ENCODE results near the gene GPR153. TPM values are rescaled to one million over a fixed set of nuclear protein-coding genes. Genes with fewer than 3 reads are reported as not detected.
"Not testable (repeated sequence)": the region's sequence is repeated elsewhere in the genome, so short reads cannot be mapped to it uniquely, and the experiment has no call there.

Gene GPR153
- total RNA-seq, 1 experiment from 2014 or later, result 6.1 TPM

- TF ChIP-seq ATF3 (IDR thresholded peaks at IDR 0.05) (no peak), FOSL1 (IDR thresholded peaks at IDR 0.05; ENCODE audit: low read depth) (peak; percentile 88)
These were observed 40.7 kb downstream of the GPR153 start (continued) for GRCh38 chr1:6220236-6220635.

- Histone ChIP-seq H3K9ac (ENCODE audit: low read length) (peak overlapping the region; percentile 67), H3K36me3 (ENCODE audit: control insufficient read depth in 1 of 2, insufficient read depth in 2 of 2, low read length in 2 of 2) (peaks cover 4 to 35% of the 10 kb centered on the region in 2 experiments; a peak in 2 of 4 replicates), H3K27ac (ENCODE audit: low read depth, low read length) (peak overlapping the region; percentile 89), H3K4me3 (replicated peaks in 1 of 2; ENCODE audit: low read depth in 1 of 2, low read length in 2 of 2) (peak overlapping the region in 1 of 2 experiments; percentile 34; a peak in 1 of 4 replicates), H3K4me1 (ENCODE audit: control insufficient read depth in 1 of 2, insufficient read depth in 2 of 2, low read length in 2 of 2) (peaks cover 60 to 68% of the 10 kb centered on the region in 2 experiments), H3K4me2 (ENCODE audit: low read length) (peak overlapping the region; percentile 80), H3K79me2 (ENCODE audit: insufficient read depth, low read length) (peaks cover 23% of the 10 kb centered on the region; the same call in 1 of the 2 replicates)
- intact Hi-C loops (cut with micrococcal nuclease); H3K27me3 ChIP-seq (ENCODE audit: insufficient read depth, low read length); RAD21 ChIA-PET (ENCODE audit: low non-redundant PET in 1 of 2, low total read pairs in 2 of 2, uncharacterized antibody in 2 of 2, unreplicated experiment in 2 of 2); H3K9me3 ChIP-seq (ENCODE audit: control insufficient read depth in 1 of 2, insufficient read depth in 1 of 2, low read depth in 1 of 2, low read length in 2 of 2); BruUV-seq (replicated peaks); H3K9me2 ChIP-seq (ENCODE audit: insufficient read depth); H2AFZ ChIP-seq (ENCODE audit: low read depth, low read length, poor library complexity, severe bottlenecking); H4K20me1 ChIP-seq (ENCODE audit: insufficient read depth); DNase-seq (ENCODE audit: low read depth, low spot score): not testable (repeated sequence)
- POLR2A ChIA-PET, result interaction anchor here (1.4 to 1.6 kb wide), 2 partner anchors 12 to 15 kb away, joined by 3 to 11 read pairs; no protein-coding TSS in a partner anchor
- CTCF ChIA-PET, result interaction anchor here (6.5 kb wide), 1 partner anchor 14 kb away, joined by 44 read pairs; the partner anchor contains the start of gene RNF207
- peak; percentile 35 for ATAC-seq
These were observed 41.3 kb downstream of the GPR153 start for GRCh38 chr1:6219641-6220040.

DNA sequence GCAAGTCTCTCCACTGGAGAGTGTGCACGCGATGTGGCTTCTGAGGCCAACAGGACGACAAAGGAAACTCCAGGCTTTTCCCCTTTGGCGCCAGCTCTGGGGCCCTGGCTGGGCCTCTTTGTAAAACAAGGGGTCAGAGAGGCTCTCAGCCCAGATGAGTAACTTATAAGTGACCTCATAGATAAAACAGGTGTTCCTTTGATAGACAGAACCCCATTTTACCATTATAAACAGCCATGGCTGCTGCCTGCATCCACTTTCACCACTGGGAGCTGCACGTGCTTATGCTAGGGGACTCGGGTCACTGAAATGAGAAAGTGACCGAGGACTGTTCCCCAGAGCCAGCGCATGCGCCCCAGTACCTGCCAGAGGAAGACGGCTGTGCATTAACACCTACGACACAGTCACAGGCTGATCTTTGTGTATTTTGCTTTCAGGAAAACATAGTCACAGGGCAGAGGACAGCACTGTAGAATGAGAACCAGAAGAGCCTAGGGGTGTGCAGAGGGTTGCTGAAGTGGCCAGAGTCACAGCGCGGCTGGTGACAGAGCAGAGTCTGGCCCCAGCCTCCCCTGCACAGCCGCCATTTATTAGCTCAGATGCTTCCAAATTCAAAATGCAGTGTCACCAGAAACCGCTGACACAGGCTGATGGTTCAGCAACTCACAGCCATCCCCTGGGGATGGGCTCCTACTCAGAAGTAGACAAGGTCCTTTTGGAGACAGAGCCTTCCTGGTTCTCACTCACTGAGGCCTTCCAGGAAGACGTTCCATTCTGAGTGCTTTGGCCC is 42.3 kb downstream of the GPR153 start:
- Histone ChIP-seq H3K4me2 (ENCODE audit: low read length) (peak overlapping the region; percentile 80), H3K4me3 (replicated peaks in 1 of 2; ENCODE audit: low read depth in 1 of 2, low read length in 2 of 2) (no peak overlapping the region; a peak in 1 of 4 replicates), H3K9ac (ENCODE audit: low read length) (peak overlapping the region; percentile 67; the same call in 1 of the 2 replicates), H3K27me3 (ENCODE audit: insufficient read depth, low read length) (no peaks in the 10 kb centered on the region), H4K20me1 (ENCODE audit: insufficient read depth) (no peaks in the 10 kb centered on the region; the same call in 1 of the 2 replicates), H3K36me3 (ENCODE audit: control insufficient read depth in 1 of 2, insufficient read depth in 2 of 2, low read length in 2 of 2) (peaks cover 2 to 27% of the 10 kb centered on the region in 2 experiments; a peak in 2 of 4 replicates), H2AFZ (ENCODE audit: low read depth, low read length, poor library complexity, severe bottlenecking) (no peak overlapping the region), H3K9me2 (ENCODE audit: insufficient read depth) (no peaks in the 10 kb centered on the region), H3K9me3 (ENCODE audit: control insufficient read depth in 1 of 2, insufficient read depth in 1 of 2, low read depth in 1 of 2, low read length in 2 of 2) (no peaks in the 10 kb centered on the region), H3K27ac (ENCODE audit: low read depth, low read length) (peak overlapping the region; percentile 89), H3K4me1 (ENCODE audit: control insufficient read depth in 1 of 2, insufficient read depth in 2 of 2, low read length in 2 of 2) (peaks cover 49 to 58% of the 10 kb centered on the region in 2 experiments), H3K79me2 (ENCODE audit: insufficient read depth, low read length) (peaks cover 12% of the 10 kb centered on the region; the same call in 1 of the 2 replicates)
- intact Hi-C loops (cut with micrococcal nuclease), result no loop called here
- ChIA-PET RAD21 (ENCODE audit: low non-redundant PET in 1 of 2, low total read pairs in 2 of 2, uncharacterized antibody in 2 of 2, unreplicated experiment in 2 of 2) (no interaction called here), CTCF (interaction anchor here (6.5 kb wide), 1 partner anchor 13 kb away, joined by 44 read pairs; the partner anchor contains the start of gene RNF207), POLR2A (interaction anchor here (1.9 kb wide), 1 partner anchor 12 kb away, joined by 4 read pairs; the partner anchor contains the start of gene RNF207)
- BruUV-seq (replicated peaks), result no TSS peak
- DNase-seq (ENCODE audit: low read depth, low spot score) (no peak), ATAC-seq (no peak)
- no peak for TF ChIP-seq SRF (IDR thresholded peaks at IDR 0.05; ENCODE audit: low read depth)
- TF ChIP-seq ELF1 (IDR thresholded peaks at IDR 0.05; ENCODE audit: borderline replicate concordance, low read depth), result no peak
- TF ChIP-seq ZFX (IDR thresholded peaks at IDR 0.05), result no peak
- TF ChIP-seq RAD21 (IDR thresholded peaks at IDR 0.05; ENCODE audit: low read depth), result no peak
- TF ChIP-seq, protein P1, sequence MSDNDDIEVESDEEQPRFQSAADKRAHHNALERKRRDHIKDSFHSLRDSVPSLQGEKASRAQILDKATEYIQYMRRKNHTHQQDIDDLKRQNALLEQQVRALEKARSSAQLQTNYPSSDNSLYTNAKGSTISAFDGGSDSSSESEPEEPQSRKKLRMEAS (IDR thresholded peaks at IDR 0.05), result no peak
- no peak for TF ChIP-seq YY1 (IDR thresholded peaks at IDR 0.05; ENCODE audit: extremely low read depth, insufficient replicate concordance, low read depth, low read length)
- TF ChIP-seq CEBPB (IDR thresholded peaks at IDR 0.05; ENCODE audit: low read depth), result no peak
- TF ChIP-seq SP1 (IDR thresholded peaks at IDR 0.05; ENCODE audit: low read depth), result no peak
- no peak for TF ChIP-seq CBX3 (IDR thresholded peaks at IDR 0.05; ENCODE audit: low read depth)
- no peak for TF ChIP-seq REST (IDR thresholded peaks at IDR 0.05; ENCODE audit: low read depth)
- TF ChIP-seq ZNF274 (IDR thresholded peaks at IDR 0.05; ENCODE audit: low read depth, low read length), result no peak
